Left lung (tissue), 10 donors: ENCODE data around the gene NAALADL2. TPM values are rescaled to one million over a fixed set of nuclear protein-coding genes. Genes with fewer than 3 reads are reported as not detected.

ENCODE experiments used
- ATAC-seq: fragments of 200-7000 bp; cut with Tn5 transposase; one replicate; pipeline ENCODE4 v1.9.1; 2020; ENCODE audit warnings: moderate library complexity
- DNase-seq, 4 donors: peaks; one replicate each; pipeline ENCODE4 v3.0.0-alpha.2; 2013 to 2020
- H3K27ac ChIP-seq, 2 donors: fragments of 200-600 bp; sonication (generic) in 1 of 2; one replicate each; pipeline versions ENCODE4 v1.5.0 to v1.8.0; 2020 to 2021
- H3K27me3 ChIP-seq, 2 donors: fragments of 200-600 bp; sonication (generic) in 1 of 2; one replicate each; pipeline versions ENCODE4 v1.5.0 to v1.8.0; 2020 to 2021
- H3K36me3 ChIP-seq, 2 donors: fragments of 200-600 bp; sonication (generic) in 1 of 2; one replicate each; pipeline versions ENCODE4 v1.5.0 to v1.8.0; 2020 to 2021
- H3K4me1 ChIP-seq, 2 donors: fragments of 200-600 bp; one replicate each; pipeline ENCODE4 v1.8.0; 2021
- H3K4me3 ChIP-seq, 2 donors: fragments of 200-600 bp; sonication (generic) in 1 of 2; one replicate each; pipeline versions ENCODE4 v1.5.0 to v1.8.0; 2020 to 2021; ENCODE audit warnings: mild to moderate bottlenecking in 1 of 2
- H3K9me3 ChIP-seq, 2 donors: fragments of 200-600 bp; sonication (generic) in 1 of 2; one replicate each; pipeline versions ENCODE4 v1.5.0 to v1.8.0; 2020 to 2021
- CTCF ChIP-seq, 2 donors: fragments of 200-600 bp; sonication (generic) in 1 of 2; IDR thresholded peaks; one replicate each; pipeline versions ENCODE4 v1.5.0 to v1.8.0; 2021; ENCODE audit warnings: antibody characterized with exemption in 2 of 2
- intact Hi-C, 2 donors: fragments of 100-400 bp; cut with DNase I; formaldehyde crosslinking; loops; one replicate each; pipeline versions ENCODE4 v1.11.2 to v1.14.2; 2022
- polyA plus RNA-seq, 6 donors: library from polyadenylated mRNA; unstranded; fragments of 120-200 nt; gene quantifications; one replicate each; pipeline ENCODE4 v1.2.1, GENCODE V29; 2013; ENCODE audit not compliant: insufficient read length in 6 of 6
- total RNA-seq, 2 donors: library from RNA; stranded (reverse); fragmentation: NEBNext Ultra II Directional; extraction: Animal tissue kit (Norgen Biotek cat#: 25700); gene quantifications; one replicate each; pipeline ENCODE4 v1.2.1, GENCODE V29; 2021
- donor health status: DM: no; HTN: yes; CAD: no.
- donor health status: DM: no; HTN: no; CAD: no.

NAALADL2 gene
- total and polyA plus RNA-seq, 8 donors = 9.8 to 23.3 (median 17.8) TPM

DNA sequence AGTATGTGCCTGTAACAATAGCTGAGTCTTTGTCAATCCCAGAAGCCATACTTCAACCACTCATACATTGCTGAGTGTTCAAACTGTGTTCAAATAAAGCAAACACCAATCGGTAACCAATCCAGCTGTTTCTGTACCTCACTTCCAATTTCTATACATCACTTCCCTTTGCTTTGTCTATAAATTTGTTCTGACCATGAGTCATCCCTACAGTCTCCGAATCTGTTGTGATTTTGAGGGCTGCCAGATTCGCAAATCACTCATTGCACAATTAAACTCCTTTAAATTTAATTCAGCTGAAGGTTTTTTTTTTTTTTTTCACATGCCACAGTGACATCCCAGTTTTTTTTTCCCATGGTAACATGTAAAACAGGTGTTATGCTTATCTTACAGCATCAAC is 870.3 kb downstream of the NAALADL2 start:
- Histone ChIP-seq H3K27me3 (no peaks in the 10 kb centered on the region), H3K36me3 (no peaks in the 10 kb centered on the region), H3K9me3 (peaks cover 0 to 12% of the 10 kb centered on the region in 2 donors), H3K4me3 (no peak overlapping the region), H3K4me1 (no peaks in the 10 kb centered on the region), H3K27ac (no peak overlapping the region)
- DNase-seq (no peak), ATAC-seq (no peak)
- TF ChIP-seq CTCF (IDR thresholded peaks at IDR 0.05) = no peak
- intact Hi-C loops = no loop called here

DNA sequence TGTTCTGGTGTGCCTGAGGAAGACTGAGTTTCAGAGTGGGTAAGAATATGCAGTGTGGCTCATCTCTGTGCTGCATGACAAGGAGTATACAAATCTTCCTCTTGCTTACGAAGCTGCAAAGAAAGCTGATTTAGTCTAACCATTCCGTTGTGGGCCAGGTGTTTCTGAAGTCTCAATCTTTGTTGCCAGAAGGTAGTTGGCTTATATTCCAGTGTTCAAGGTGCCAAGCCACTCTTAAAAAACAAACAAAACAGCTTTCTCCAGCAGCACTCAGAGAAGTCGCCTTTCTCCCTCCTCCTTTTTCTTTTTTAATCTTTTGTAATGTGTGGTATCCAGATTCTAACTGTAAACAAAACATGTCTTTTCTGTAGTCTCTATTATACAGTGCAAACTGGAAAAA is 872.4 kb downstream of the NAALADL2 start:
- no peaks in the 10 kb centered on the region for H3K36me3 ChIP-seq
- no peak for TF ChIP-seq CTCF (IDR thresholded peaks at IDR 0.05)
- peaks cover 0 to 17% of the 10 kb centered on the region in 2 donors for H3K9me3 ChIP-seq
- H3K27me3 ChIP-seq = no peaks in the 10 kb centered on the region
- no peak overlapping the region for H3K4me3 ChIP-seq
- no peaks in the 10 kb centered on the region for H3K4me1 ChIP-seq
- ATAC-seq (peak; percentile 38), DNase-seq (peak in 2 of 4 donors; percentile 4 to 9)
- no peak overlapping the region for H3K27ac ChIP-seq
- intact Hi-C loops = no loop called here

GRCh38 chr3:175732017-175732416 is 872.9 kb downstream of the NAALADL2 start:
- H3K27ac ChIP-seq = no peak overlapping the region
- no peaks in the 10 kb centered on the region for H3K36me3 ChIP-seq
- H3K4me1 ChIP-seq = no peaks in the 10 kb centered on the region
- H3K9me3 ChIP-seq = peaks cover 0 to 17% of the 10 kb centered on the region in 2 donors
- DNase-seq (peak in 2 of 4 donors; percentile 10 to 17), ATAC-seq (no peak)
- H3K27me3 ChIP-seq = no peaks in the 10 kb centered on the region
- TF ChIP-seq CTCF (IDR thresholded peaks at IDR 0.05) = no peak
- H3K4me3 ChIP-seq = no peak overlapping the region
- intact Hi-C loops = no loop called here

- peaks cover 0 to 15% of the 10 kb centered on the region in 2 donors for H3K9me3 ChIP-seq
- intact Hi-C loops = no loop called here
- no peak for TF ChIP-seq CTCF (IDR thresholded peaks at IDR 0.05)
- H3K4me1 ChIP-seq = no peaks in the 10 kb centered on the region
- no peak overlapping the region for H3K4me3 ChIP-seq
- H3K27me3 ChIP-seq = no peaks in the 10 kb centered on the region
- DNase-seq = no peak
- peak; percentile 40 for ATAC-seq
- no peak overlapping the region for H3K27ac ChIP-seq
- H3K36me3 ChIP-seq = no peaks in the 10 kb centered on the region
These were observed 876.7 kb downstream of the NAALADL2 start for GRCh38 chr3:175735866-175736265.

DNA sequence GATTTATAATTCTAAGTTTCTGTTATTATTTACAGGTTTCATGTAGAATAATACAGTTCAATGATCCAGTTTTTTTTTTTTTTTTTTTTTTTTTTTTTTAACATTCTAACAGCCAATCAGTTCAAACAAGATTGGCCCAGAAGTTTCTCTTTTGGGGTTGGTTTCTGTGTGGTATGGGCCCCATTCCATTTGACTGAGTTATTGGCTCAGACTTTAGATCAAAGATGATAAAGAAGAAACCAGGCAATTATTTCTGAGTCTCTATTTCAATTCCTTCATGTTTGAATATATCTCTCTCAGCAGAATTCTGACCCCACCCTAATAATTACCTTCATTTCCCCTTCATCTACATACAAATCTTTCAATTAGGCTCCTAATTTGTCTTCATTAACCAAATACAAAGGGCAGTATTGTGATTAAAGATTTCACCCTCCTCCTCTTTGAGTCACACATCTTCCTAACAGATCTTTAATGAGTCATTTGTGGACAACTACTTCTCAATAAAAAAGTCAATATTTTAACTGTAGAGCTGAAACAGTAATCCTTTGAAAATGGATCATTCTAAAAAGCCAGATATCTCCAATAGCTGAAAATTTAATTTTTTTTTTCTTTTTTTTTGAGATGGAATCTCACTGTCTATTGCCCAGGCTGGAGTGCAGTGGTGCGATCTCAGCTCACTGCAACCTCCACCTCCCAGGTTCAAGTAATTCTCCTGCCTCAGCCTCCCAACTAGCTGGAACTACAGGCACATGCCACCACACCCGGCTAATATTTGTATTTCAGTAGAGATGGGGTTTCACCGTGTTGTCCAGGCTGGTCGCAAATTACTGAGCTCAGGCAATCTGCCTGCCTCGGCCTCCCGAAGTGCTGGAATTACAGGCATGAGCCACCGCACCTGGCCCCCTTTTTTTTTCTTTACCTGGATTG is 878.8 kb downstream of the NAALADL2 start:
- DNase-seq (peak in 1 of 4 donors; percentile 5), ATAC-seq (no peak)
- Histone ChIP-seq H3K27ac (no peak overlapping the region), H3K4me3 (no peak overlapping the region), H3K36me3 (no peaks in the 10 kb centered on the region), H3K4me1 (no peaks in the 10 kb centered on the region), H3K9me3 (peaks cover 0 to 15% of the 10 kb centered on the region in 2 donors), H3K27me3 (no peaks in the 10 kb centered on the region)
- intact Hi-C loops = no loop called here
- no peak for TF ChIP-seq CTCF (IDR thresholded peaks at IDR 0.05)
